Measurements from ENCODE around the gene KRABD2.

DNA sequence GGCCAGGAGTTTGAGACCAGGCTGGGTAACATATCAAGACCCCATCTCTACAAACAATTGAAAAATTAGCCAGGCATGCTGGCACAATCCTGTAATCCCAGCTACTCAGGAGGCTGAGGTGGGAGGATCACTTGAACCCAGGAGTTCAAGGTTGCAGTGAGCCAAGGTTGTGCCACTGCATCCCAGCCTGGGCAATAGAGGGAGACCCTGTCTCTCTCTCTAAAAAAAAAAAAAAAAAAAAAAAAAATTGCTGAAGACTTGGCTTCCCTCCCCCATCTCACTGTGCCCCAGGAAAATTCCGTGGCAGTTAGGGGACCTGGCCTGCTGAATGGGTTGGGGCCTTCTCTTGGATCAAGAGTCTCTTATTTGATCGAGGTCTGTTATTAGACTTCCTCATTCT lies 37.0 kb downstream of the KRABD2 start, which contains the start of gene ODF4:
- TF ChIP-seq EZH2 (IDR thresholded peaks at IDR 0.05) (no peak), EZH2phosphoT487 (IDR thresholded peaks at IDR 0.05) (no peak)
- TF ChIP-seq, protein P1, sequence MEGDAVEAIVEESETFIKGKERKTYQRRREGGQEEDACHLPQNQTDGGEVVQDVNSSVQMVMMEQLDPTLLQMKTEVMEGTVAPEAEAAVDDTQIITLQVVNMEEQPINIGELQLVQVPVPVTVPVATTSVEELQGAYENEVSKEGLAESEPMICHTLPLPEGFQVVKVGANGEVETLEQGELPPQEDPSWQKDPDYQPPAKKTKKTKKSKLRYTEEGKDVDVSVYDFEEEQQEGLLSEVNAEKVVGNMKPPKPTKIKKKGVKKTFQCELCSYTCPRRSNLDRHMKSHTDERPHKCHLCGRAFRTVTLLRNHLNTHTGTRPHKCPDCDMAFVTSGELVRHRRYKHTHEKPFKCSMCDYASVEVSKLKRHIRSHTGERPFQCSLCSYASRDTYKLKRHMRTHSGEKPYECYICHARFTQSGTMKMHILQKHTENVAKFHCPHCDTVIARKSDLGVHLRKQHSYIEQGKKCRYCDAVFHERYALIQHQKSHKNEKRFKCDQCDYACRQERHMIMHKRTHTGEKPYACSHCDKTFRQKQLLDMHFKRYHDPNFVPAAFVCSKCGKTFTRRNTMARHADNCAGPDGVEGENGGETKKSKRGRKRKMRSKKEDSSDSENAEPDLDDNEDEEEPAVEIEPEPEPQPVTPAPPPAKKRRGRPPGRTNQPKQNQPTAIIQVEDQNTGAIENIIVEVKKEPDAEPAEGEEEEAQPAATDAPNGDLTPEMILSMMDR (IDR thresholded peaks at IDR 0.05), result no peak

Measured in neural progenitor cell (in vitro differentiated cells).